Retinal pigment epithelial cell (primary cell): ENCODE measurements around the gene COL9A2.

Experiments
- DNase-seq: peaks from one replicate; pipeline ENCODE4 v3.0.0-alpha.2; 2010; ENCODE audit warnings: low read depth
- H3K4me3 ChIP-seq: 2 replicates; pipeline ENCODE4 v1.5.1; 2011; ENCODE audit warnings: mild to moderate bottlenecking, low read length, control low read depth, moderate library complexity
- TF ChIP-seq, protein P1 (sequence below): conservative IDR thresholded peaks from 2 replicates; pipeline ENCODE4 v1.5.1; 2011; ENCODE audit warnings: low read depth, low read length, control low read depth, inconsistent platforms

The COL9A2 gene

DNA sequence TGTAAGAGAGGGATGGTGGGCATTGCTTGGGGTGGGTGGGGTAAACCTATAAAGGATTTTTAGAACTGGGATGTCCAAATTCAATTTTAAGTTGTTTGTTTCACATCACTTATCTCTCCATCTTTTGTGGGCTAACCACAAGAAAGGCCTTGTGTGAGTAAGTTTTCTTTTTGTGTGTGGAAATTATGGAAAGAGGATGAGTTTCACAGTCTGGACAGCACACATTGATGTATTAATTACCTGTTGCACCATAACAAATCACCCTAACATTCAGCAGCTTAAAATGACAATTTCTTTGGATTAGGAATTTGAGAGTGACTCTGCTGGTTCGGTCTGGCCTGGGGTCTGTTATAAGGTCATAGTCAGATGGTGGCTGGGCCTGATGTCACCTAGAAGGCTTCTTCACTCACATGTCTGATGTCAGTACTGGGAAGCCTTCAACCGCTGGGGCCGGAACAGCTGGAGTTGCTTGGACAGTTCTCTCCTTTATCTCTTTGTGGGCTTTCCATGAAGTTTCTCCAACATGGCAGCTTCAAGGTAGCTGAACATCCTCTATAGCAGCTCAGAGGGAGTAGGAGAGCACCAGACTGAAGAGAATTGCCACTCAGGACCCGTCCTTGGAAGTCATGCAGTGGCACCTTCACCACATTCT lies 2.0 kb upstream of the COL9A2 start:
- TF ChIP-seq, protein P1, sequence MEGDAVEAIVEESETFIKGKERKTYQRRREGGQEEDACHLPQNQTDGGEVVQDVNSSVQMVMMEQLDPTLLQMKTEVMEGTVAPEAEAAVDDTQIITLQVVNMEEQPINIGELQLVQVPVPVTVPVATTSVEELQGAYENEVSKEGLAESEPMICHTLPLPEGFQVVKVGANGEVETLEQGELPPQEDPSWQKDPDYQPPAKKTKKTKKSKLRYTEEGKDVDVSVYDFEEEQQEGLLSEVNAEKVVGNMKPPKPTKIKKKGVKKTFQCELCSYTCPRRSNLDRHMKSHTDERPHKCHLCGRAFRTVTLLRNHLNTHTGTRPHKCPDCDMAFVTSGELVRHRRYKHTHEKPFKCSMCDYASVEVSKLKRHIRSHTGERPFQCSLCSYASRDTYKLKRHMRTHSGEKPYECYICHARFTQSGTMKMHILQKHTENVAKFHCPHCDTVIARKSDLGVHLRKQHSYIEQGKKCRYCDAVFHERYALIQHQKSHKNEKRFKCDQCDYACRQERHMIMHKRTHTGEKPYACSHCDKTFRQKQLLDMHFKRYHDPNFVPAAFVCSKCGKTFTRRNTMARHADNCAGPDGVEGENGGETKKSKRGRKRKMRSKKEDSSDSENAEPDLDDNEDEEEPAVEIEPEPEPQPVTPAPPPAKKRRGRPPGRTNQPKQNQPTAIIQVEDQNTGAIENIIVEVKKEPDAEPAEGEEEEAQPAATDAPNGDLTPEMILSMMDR, result no peak
- H3K4me3 ChIP-seq, result no peak overlapping the region
- no peak for DNase-seq

DNA sequence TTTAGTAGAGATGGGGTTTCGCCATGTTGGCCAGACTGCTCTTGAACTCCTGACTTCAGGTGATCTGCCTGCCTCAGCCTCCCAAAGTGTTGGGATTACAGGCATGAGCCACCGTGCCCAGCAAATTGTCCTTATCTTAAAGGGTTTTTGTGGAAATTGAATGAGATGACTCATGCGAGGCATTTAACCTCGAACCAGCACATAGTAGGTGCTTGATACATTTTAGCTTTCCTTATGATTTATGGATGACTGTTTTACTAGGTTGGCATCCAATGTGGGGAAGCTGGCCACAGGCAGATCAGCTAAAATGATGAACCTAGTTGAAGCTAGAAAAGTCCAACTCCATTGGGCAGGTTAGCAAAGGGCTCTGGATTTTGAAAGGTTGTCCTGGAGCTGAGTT lies 1.4 kb upstream of the COL9A2 start:
- DNase-seq, result no peak
- no peak overlapping the region for H3K4me3 ChIP-seq
- TF ChIP-seq, protein P1, result no peak

DNA sequence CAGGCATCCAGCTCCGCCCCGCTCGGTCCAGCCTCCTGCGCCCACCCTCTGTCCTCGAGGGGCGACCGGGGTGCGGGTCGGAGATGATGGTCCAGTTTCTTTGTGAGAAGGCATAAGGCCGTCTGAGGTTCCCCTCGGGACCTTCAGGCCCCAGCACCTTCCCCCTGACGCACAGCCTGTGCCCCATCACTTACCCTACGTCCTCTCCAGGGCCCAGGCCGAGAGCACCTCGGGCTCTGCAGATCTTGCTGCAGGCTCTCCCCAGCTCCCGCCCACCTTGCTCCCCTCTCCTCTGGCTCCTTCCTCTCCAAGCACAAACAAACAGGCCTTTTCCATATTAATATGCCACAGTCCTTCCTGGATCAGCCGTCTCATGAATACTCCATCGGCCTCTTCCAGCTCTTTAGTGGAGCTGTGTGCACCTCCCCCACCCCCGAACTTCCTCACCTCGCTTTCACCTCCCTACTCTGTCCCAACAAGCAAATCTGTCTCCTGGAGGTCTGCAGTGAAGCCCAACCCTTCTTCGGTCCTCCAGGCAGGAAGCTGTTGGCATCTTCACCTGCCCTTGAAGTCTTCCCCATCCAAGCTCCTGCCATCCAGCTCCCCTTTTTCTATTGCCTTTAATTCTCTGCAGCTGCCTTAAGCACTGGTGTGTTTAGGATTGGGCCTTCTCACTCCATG lies 448 bp upstream of the COL9A2 start:
- DNase-seq, result no peak
- TF ChIP-seq, protein P1, result no peak
- peak overlapping the region; percentile 65 for H3K4me3 ChIP-seq

DNA sequence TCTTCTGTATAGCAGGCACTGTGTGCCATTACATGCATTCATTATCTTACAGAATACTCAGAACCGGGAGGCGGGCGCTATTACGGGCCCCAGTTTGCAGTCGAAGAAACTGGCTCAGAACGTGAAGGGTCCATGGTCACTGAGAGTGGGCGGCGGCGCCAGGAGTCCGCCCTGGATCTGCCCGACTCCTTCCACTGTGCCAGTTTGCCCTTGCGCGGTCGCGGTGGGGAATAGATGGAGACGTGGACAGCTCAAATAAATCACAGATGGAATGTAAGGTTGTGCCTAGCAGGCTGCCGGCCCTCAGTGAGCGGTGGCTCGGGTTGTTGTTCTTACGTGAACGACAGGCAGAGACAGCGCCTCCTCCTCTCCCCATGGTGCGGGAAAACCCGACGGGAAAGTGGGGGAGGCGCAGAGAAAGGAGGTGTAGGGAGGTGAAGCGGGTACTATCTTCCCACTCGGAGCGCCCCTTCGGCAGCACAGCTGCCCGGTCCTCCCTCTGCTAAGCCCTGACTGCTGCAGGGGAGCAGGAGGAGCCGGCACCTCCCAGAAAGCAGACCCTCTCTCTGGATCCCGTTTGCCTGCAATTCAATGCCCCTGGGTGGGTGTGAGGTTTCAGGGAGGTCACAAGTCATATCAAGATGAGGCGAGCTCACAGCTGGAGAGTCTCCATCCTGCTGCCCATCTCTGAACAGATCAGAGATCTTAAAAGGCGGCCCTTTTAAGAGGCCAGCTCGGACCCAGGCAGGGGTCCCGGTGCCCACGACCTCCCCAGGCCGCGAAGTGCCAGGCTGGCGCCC lies 1.1 kb downstream of the COL9A2 start:
- TF ChIP-seq, protein P1, result no peak
- no peak for DNase-seq

DNA sequence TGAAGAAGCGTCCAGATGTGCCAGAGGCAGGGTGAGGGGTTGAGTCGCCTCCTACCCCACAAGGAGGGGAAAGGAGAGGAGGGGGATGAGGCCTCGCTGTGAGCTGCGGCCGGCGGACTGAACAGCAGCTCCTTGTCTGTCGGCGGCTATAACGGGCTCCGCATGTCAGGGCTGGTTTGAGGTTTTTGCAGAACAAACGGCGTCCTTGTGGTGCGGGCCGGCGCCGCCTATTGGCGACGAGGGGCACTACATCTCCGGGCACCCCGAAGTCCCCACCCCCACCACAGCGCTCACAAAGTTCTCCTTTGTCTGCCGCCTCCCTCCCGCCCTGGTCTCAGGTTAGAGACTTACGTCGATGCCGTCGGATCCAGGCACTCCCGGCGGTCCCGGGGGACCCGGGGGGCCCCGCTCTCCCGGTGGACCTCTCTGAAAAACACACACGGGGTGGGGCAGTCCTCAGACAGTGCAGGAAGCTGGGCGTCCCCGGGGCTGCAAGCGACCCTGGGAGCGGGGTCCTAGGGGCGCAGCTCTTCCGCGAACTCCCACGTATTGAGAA lies 1.8 kb downstream of the COL9A2 start:
- DNase-seq, result peak; percentile 58
- H3K4me3 ChIP-seq, result peak overlapping the region; percentile 65
- TF ChIP-seq, protein P1, result peak; percentile 91

More for the DNA sequence above, 1.1 kb downstream of the COL9A2 start:
- H3K4me3 ChIP-seq, result peak overlapping the region; percentile 65

DNA sequence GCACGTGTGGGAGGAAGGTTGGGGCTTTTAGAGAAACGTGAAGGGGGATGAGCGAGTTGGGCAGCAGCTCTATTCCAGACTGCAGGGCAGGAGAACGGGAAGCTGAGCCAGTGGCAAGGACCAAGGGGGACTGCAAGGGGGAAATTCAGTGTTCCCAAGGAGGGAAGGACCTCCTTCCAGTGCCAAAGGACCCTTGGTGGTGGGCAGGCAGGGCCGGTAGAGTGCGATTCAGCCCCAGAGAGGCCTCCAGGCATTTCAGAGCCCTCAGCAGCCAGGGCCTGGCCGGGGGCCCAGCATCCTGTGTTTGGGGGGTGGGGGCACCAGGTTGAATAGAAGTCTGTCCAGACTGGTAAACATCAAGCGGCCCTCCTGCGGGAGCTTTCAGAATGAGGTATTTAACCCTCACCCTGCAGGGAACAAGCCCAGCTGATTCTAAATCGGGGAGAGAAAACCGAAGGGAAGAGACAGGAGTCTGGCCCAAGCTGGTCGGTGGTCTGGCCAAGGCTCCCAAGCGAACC lies 2.3 kb downstream of the COL9A2 start:
- DNase-seq, result no peak
- H3K4me3 ChIP-seq, result peak overlapping the region; percentile 31
- TF ChIP-seq, protein P1, result no peak
